ENCODE data around the gene RSPH6A. TPM values are rescaled to one million over a fixed set of nuclear protein-coding genes. Genes with fewer than 3 reads are reported as not detected.

The RSPH6A gene
- total and polyA plus RNA-seq, 10 donors = 0.13 to 0.41 (median 0.26) TPM; not detected in 6

GRCh38 chr19:45863335-45863839 is 48.3 kb upstream of the RSPH6A start:
- peaks cover 25 to 49% (median 39%) of the 10 kb centered on the region in 6 donors for H3K4me1 ChIP-seq
- intact Hi-C loops (cut with DNase I; ENCODE audit: low total_unique reads) = no loop called here
- peak overlapping the region; percentile 86 to 99 (median 92) for H3K4me3 ChIP-seq
- H3K36me3 ChIP-seq = peaks cover 0 to 32% (median 14%) of the 10 kb centered on the region in 6 donors
- H3K27ac ChIP-seq = peak overlapping the region in 4 of 8 donors; percentile 93 to 96 (median 94)
- no peak for DNase-seq
- TF ChIP-seq CTCF (IDR thresholded peaks at IDR 0.05 in 8 of 11, conservative IDR thresholded peaks at IDR 0.05 in 3 of 11) (no peak), POLR2AphosphoS5 (IDR thresholded peaks at IDR 0.05) (peak in 2 of 3 donors; percentile 47 to 75), POLR2A (IDR thresholded peaks at IDR 0.05) (no peak)
- H3K9me3 ChIP-seq = no peaks in the 10 kb centered on the region
- H3K27me3 ChIP-seq (replicated peaks in 1 of 7) = peaks cover 0 to 28% (median 14%) of the 10 kb centered on the region in 7 donors
- WGBS, 5 donors = 2 to 6% (median 3%) methylated on average over 22 of the region's 22 CpGs

GRCh38 chr19:45862564-45863334 is 47.6 kb upstream of the RSPH6A start, which contains the start of gene SYMPK:
SYMPK (minus strand) TSS chr19:45863147; CDS start chr19:45854495, 8,652 bp downstream.
- intact Hi-C loops (cut with DNase I; ENCODE audit: low total_unique reads) = no loop called here

GRCh38 chr19:45862271-45862563 is 47.1 kb upstream of the RSPH6A start:
- H3K4me1 ChIP-seq = peaks cover 25 to 56% (median 39%) of the 10 kb centered on the region in 6 donors
- H3K36me3 ChIP-seq = peaks cover 0 to 41% (median 18%) of the 10 kb centered on the region in 6 donors
- peak overlapping the region; percentile 88 to 96 (median 94) for H3K27ac ChIP-seq
- peaks cover 0 to 28% (median 14%) of the 10 kb centered on the region in 7 donors for H3K27me3 ChIP-seq (replicated peaks in 1 of 7)
- H3K9me3 ChIP-seq = no peaks in the 10 kb centered on the region
- peak overlapping the region; percentile 86 to 99 (median 92) for H3K4me3 ChIP-seq
- TF ChIP-seq POLR2AphosphoS5 (IDR thresholded peaks at IDR 0.05) (no peak), CTCF (IDR thresholded peaks at IDR 0.05 in 8 of 11, conservative IDR thresholded peaks at IDR 0.05 in 3 of 11) (no peak), POLR2A (IDR thresholded peaks at IDR 0.05) (no peak)
- WGBS, 5 donors = 0 to 1% (median 0%) methylated on average over 11 of the region's 11 CpGs
- no peak for DNase-seq
- intact Hi-C loops (cut with DNase I; ENCODE audit: low total_unique reads) = no loop called here

More at GRCh38 chr19:45862564-45863334, 47.6 kb upstream of the RSPH6A start, which contains the start of gene SYMPK:
- TF ChIP-seq POLR2AphosphoS5 (IDR thresholded peaks at IDR 0.05) = peak; percentile 91 to 97 (median 94)
- TF ChIP-seq CTCF (IDR thresholded peaks at IDR 0.05 in 8 of 11, conservative IDR thresholded peaks at IDR 0.05 in 3 of 11) = peak in 2 of 11 experiments; percentile 31 to 42
- peak in 1 of 3 donors; percentile 78 for TF ChIP-seq POLR2A (IDR thresholded peaks at IDR 0.05)
- Histone ChIP-seq H3K9me3 (no peaks in the 10 kb centered on the region), H3K27me3 (replicated peaks in 1 of 7) (peaks cover 0 to 28% (median 14%) of the 10 kb centered on the region in 7 donors), H3K4me3 (peak within 1 kb of the TSS; percentile 86 to 99 (median 92)), H3K36me3 (peaks cover 0 to 38% (median 18%) of the 10 kb centered on the region in 6 donors), H3K4me1 (peaks cover 25 to 56% (median 39%) of the 10 kb centered on the region in 6 donors), H3K27ac (peak within 1 kb of the TSS; percentile 88 to 96 (median 94))
- peak; percentile 100 for DNase-seq
- WGBS, 5 donors = 0 to 1% (median 1%) methylated on average over 59 to 65 of the region's 65 CpGs

Measured in spleen (tissue), 11 donors.